ENCODE data around the gene THOC2.

GRCh38 chrX:123682186-123682585 is 50.7 kb downstream of the THOC2 start:
- TF ChIP-seq ZBED1 (IDR thresholded peaks at IDR 0.05; ENCODE audit: borderline replicate concordance) (no peak), EGR1 (IDR thresholded peaks at IDR 0.05; ENCODE audit: borderline replicate concordance in 1 of 2, low read depth in 2 of 2, low read length in 2 of 2) (no peak), POLR2A (IDR thresholded peaks at IDR 0.05; ENCODE audit: low read depth, low read length) (no peak), JUND (IDR thresholded peaks at IDR 0.05; ENCODE audit: low read depth, low read length) (no peak), EZH2 (IDR thresholded peaks at IDR 0.05; ENCODE audit: borderline replicate concordance, control insufficient read depth, low read depth, low read length) (no peak), TCF3 (IDR thresholded peaks at IDR 0.05; ENCODE audit: borderline replicate concordance, insufficient read depth, low read depth, low read length) (no peak), MYC (IDR thresholded peaks at IDR 0.05; ENCODE audit: insufficient read depth, insufficient read length, insufficient replicate concordance, low read length, severe bottlenecking) (no peak)

Data from GM12878 (cell line).